H1 (cell line): ENCODE data around the gene TWF2.

Experiments
- EGR1 ChIP-seq: IDR thresholded peaks from 2 replicates; pipeline ENCODE4 v1.6.1; 2011; ENCODE audit warnings: low read depth, low read length, borderline replicate concordance
- EP300 ChIP-seq, 2 experiments: IDR thresholded peaks; 1 replicate in 1 of 2; 2 replicates in 1 of 2; pipeline ENCODE4 v1.6.1; 2011 to 2012; ENCODE audit warnings: low read depth in 2 of 2, low read length in 2 of 2, mild to moderate bottlenecking in 2 of 2, borderline replicate concordance in 1 of 2, inconsistent platforms in 1 of 2, moderate library complexity in 1 of 2
- SUZ12 ChIP-seq: fragments of 200-600 bp; sonication (generic); IDR thresholded peaks from 2 replicates; pipeline ENCODE4 v1.6.1; 2012; ENCODE audit warnings: mild to moderate bottlenecking, inconsistent platforms, low read length, moderate library complexity, mixed read lengths

DNA sequence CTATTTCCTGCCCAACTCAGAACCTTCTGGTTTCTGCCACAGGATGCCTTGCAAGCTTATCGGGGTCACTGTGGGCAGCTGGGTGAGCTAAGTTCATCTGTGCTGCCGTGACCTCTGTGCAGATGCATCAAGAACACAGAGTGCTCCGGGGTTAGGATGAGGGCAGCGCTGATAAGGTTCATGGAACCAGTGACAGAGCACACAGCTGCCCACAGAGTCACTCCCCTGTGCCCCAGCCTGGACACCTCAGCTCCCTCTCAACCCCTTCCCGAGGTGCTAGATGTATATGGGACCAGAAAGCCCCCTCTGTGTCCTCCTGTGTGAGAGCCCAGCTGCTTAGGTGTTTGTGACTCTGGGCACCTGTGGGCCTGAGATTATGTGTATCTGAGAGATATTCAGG lies 56.8 kb downstream of the TWF2 start:
- TF ChIP-seq EGR1 (no peak), SUZ12 (no peak), EP300 (IDR thresholded peaks at IDR 0.05; ENCODE audit: borderline replicate concordance in 1 of 2, low read depth in 2 of 2, low read length in 2 of 2) (no peak)
